ENCODE data around the gene CAMTA1. TPM values are rescaled to one million over a fixed set of nuclear protein-coding genes. Genes with fewer than 3 reads are reported as not detected.

CAMTA1 gene
- total RNA-seq, 1 experiment from 2014 or later, result 118 TPM

GRCh38 chr1:6998267-6998666 is 213.0 kb downstream of the CAMTA1 start:
- no peak overlapping the region for H2AFZ ChIP-seq (ENCODE audit: low read length)
- no peak overlapping the region for H3K9ac ChIP-seq (ENCODE audit: low read length)
- peaks cover 2% of the 10 kb centered on the region; the same call in 1 of the 2 replicates for H3K9me3 ChIP-seq (ENCODE audit: low read length)
- H3K4me2 ChIP-seq (ENCODE audit: low read depth, low read length, poor library complexity, severe bottlenecking), result no peak overlapping the region
- peaks cover 4% of the 10 kb centered on the region; the same call in 1 of the 2 replicates for H4K20me1 ChIP-seq (ENCODE audit: insufficient read depth, low read depth, low read length)
- H3K27ac ChIP-seq (ENCODE audit: low read length), result no peak overlapping the region
- no peak for DNase-seq
- H3K9me2 ChIP-seq (replicated peaks; ENCODE audit: insufficient read depth, low read length), result no peaks in the 10 kb centered on the region
- no peaks in the 10 kb centered on the region for H3K36me3 ChIP-seq (ENCODE audit: insufficient read depth, low read length)
- H3K27me3 ChIP-seq (ENCODE audit: low read length), result no peaks in the 10 kb centered on the region
- H3K4me1 ChIP-seq (ENCODE audit: low read length), result peaks cover 20% of the 10 kb centered on the region
- H3K79me2 ChIP-seq (ENCODE audit: low read length), result no peaks in the 10 kb centered on the region
- H3K4me3 ChIP-seq (ENCODE audit: low read length), result no peak overlapping the region

DNA sequence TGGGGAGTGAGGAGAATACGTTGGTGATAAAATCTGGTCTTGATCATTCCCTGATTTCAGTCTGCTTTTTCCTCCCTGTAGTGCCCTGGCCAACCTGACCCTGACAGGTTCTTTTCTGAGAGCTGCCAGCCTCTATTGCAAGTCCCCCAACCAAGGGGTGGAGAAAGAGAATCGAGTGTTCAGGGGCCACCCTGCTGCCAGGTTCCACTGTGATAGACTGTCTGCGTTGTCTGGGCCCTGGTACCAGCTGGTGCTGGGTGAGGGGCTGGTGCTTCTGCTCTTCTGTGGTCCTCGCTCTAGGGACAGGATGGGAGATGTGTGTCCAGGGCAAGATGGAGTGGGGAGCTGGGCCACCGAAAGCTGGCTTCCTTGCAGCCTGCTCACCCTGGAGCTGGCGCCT is 214.6 kb downstream of the CAMTA1 start:
- no peak overlapping the region for H2AFZ ChIP-seq (ENCODE audit: low read length)
- no peak for DNase-seq
- H3K9me3 ChIP-seq (ENCODE audit: low read length), result no peaks in the 10 kb centered on the region
- no peak overlapping the region for H3K9ac ChIP-seq (ENCODE audit: low read length)
- no peak overlapping the region for H3K4me3 ChIP-seq (ENCODE audit: low read length)
- H3K27me3 ChIP-seq (ENCODE audit: low read length), result no peaks in the 10 kb centered on the region
- no peaks in the 10 kb centered on the region for H3K79me2 ChIP-seq (ENCODE audit: low read length)
- no peak overlapping the region for H3K4me2 ChIP-seq (ENCODE audit: low read depth, low read length, poor library complexity, severe bottlenecking)
- H3K36me3 ChIP-seq (ENCODE audit: insufficient read depth, low read length), result no peaks in the 10 kb centered on the region
- no peaks in the 10 kb centered on the region for H3K9me2 ChIP-seq (replicated peaks; ENCODE audit: insufficient read depth, low read length)
- peaks cover 20% of the 10 kb centered on the region for H3K4me1 ChIP-seq (ENCODE audit: low read length)
- H3K27ac ChIP-seq (ENCODE audit: low read length), result no peak overlapping the region
- H4K20me1 ChIP-seq (ENCODE audit: insufficient read depth, low read depth, low read length), result peaks cover 4% of the 10 kb centered on the region; the same call in 1 of the 2 replicates

DNA sequence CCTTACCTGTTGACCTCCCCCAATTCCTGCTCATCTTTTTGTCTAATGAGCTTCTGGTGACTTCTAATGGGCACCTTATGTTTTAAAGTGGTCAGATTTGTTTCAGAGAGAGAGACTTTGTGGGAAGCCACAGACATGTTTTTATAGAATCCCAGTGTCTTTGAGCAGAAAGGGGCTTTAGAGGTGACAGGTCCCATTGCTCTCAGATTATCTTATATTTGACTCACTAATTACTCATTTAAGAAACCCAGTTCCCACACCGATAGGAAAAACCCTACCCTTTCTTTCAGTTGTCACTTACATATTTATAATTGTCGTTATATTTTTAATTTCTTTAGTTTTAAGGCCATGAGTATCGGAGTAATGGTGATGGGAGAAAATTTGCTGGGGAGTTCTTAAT is 215.5 kb downstream of the CAMTA1 start:
- H3K36me3 ChIP-seq (ENCODE audit: insufficient read depth, low read length), result no peaks in the 10 kb centered on the region
- DNase-seq, result no peak
- H3K4me3 ChIP-seq (ENCODE audit: low read length), result no peak overlapping the region
- peaks cover 4% of the 10 kb centered on the region; the same call in 1 of the 2 replicates for H4K20me1 ChIP-seq (ENCODE audit: insufficient read depth, low read depth, low read length)
- H3K79me2 ChIP-seq (ENCODE audit: low read length), result no peaks in the 10 kb centered on the region
- peaks cover 17% of the 10 kb centered on the region for H3K4me1 ChIP-seq (ENCODE audit: low read length)
- H3K4me2 ChIP-seq (ENCODE audit: low read depth, low read length, poor library complexity, severe bottlenecking), result no peak overlapping the region
- no peak overlapping the region for H3K9ac ChIP-seq (ENCODE audit: low read length)
- H3K27ac ChIP-seq (ENCODE audit: low read length), result no peak overlapping the region
- no peaks in the 10 kb centered on the region for H3K27me3 ChIP-seq (ENCODE audit: low read length)
- no peaks in the 10 kb centered on the region for H3K9me3 ChIP-seq (ENCODE audit: low read length)
- no peak overlapping the region for H2AFZ ChIP-seq (ENCODE audit: low read length)
- H3K9me2 ChIP-seq (replicated peaks; ENCODE audit: insufficient read depth, low read length), result no peaks in the 10 kb centered on the region

DNA sequence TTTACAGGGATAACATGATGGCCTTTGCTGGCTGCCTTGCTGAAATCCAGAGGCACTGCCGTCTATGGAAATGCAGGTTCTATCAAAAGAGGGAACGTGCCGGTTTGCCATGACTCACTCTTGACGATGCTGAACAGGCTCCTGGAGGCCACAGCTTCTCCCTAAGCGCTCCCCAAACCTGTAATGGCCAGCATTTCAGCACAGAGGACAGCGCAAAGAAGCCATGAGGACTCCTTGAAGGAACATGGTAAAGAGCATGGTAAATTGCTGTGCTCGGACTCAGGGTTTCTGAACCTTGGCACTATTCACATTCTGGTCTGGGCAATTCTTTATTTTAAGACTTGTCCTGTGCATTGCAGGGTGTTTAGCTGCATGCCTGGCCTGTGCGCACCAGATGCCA is 217.5 kb downstream of the CAMTA1 start:
- H4K20me1 ChIP-seq (ENCODE audit: insufficient read depth, low read depth, low read length), result peaks cover 11% of the 10 kb centered on the region; the same call in 1 of the 2 replicates

DNA sequence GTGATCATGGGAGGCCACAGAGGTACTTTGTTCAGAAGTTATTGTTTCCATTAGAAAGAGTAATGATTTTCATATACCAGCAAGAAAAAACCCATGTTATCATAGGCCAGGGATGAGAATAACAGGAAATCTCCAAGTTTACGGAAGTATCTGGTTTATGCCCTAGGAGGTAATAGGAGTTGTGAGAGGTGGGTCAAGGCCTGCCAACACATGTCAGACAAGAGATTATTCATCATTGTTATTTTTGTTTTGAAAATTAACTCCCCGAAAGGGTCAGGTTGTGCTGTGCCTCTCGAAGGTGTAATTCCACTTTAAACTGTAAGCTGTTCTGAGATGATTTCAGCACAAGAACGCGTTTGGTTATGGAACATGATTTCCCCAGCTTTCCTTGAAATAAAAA is 218.4 kb downstream of the CAMTA1 start:
- Histone ChIP-seq H3K4me2 (ENCODE audit: low read depth, low read length, poor library complexity, severe bottlenecking) (no peak overlapping the region), H3K36me3 (ENCODE audit: insufficient read depth, low read length) (no peaks in the 10 kb centered on the region), H4K20me1 (ENCODE audit: insufficient read depth, low read depth, low read length) (peaks cover 14% of the 10 kb centered on the region), H3K27me3 (ENCODE audit: low read length) (no peaks in the 10 kb centered on the region), H3K4me3 (ENCODE audit: low read length) (no peak overlapping the region), H2AFZ (ENCODE audit: low read length) (no peak overlapping the region), H3K9ac (ENCODE audit: low read length) (no peak overlapping the region), H3K9me3 (ENCODE audit: low read length) (no peaks in the 10 kb centered on the region), H3K79me2 (ENCODE audit: low read length) (no peaks in the 10 kb centered on the region), H3K4me1 (ENCODE audit: low read length) (no peaks in the 10 kb centered on the region), H3K27ac (ENCODE audit: low read length) (no peak overlapping the region), H3K9me2 (replicated peaks; ENCODE audit: insufficient read depth, low read length) (no peaks in the 10 kb centered on the region)
- DNase-seq, result no peak

More for the DNA sequence above, 217.5 kb downstream of the CAMTA1 start:
- no peak overlapping the region for H2AFZ ChIP-seq (ENCODE audit: low read length)
- H3K36me3 ChIP-seq (ENCODE audit: insufficient read depth, low read length), result no peaks in the 10 kb centered on the region
- no peaks in the 10 kb centered on the region for H3K9me3 ChIP-seq (ENCODE audit: low read length)
- H3K9ac ChIP-seq (ENCODE audit: low read length), result no peak overlapping the region
- no peaks in the 10 kb centered on the region for H3K4me1 ChIP-seq (ENCODE audit: low read length)
- H3K9me2 ChIP-seq (replicated peaks; ENCODE audit: insufficient read depth, low read length), result no peaks in the 10 kb centered on the region
- H3K27ac ChIP-seq (ENCODE audit: low read length), result no peak overlapping the region
- no peak overlapping the region for H3K4me3 ChIP-seq (ENCODE audit: low read length)
- no peaks in the 10 kb centered on the region for H3K27me3 ChIP-seq (ENCODE audit: low read length)
- DNase-seq, result no peak
- H3K4me2 ChIP-seq (ENCODE audit: low read depth, low read length, poor library complexity, severe bottlenecking), result no peak overlapping the region
- no peaks in the 10 kb centered on the region for H3K79me2 ChIP-seq (ENCODE audit: low read length)

DNA sequence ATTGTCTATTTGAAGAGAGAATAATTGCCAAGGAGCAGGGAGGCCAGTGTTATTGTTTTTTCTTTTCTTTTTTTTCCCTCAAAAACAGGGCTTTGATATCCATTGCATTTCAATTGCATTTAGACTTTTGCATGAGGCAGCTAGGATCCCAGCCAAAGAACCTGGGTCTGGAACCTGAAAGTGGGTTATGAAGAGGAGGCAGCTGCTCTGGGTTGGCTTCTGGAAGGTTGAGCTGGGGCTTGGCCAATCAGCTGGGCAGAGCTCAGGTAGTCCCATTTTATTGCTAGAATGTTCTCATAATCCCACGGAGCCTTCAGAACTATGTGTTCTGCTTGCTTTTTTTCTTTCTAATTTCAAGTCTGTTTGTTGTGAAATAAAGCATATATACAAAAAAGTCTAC is 218.9 kb downstream of the CAMTA1 start:
- no peak overlapping the region for H3K4me2 ChIP-seq (ENCODE audit: low read depth, low read length, poor library complexity, severe bottlenecking)
- H3K4me1 ChIP-seq (ENCODE audit: low read length), result no peaks in the 10 kb centered on the region
- DNase-seq, result no peak
- H3K36me3 ChIP-seq (ENCODE audit: insufficient read depth, low read length), result no peaks in the 10 kb centered on the region
- peaks cover 14% of the 10 kb centered on the region for H4K20me1 ChIP-seq (ENCODE audit: insufficient read depth, low read depth, low read length)
- H3K9ac ChIP-seq (ENCODE audit: low read length), result no peak overlapping the region
- no peaks in the 10 kb centered on the region for H3K27me3 ChIP-seq (ENCODE audit: low read length)
- H3K79me2 ChIP-seq (ENCODE audit: low read length), result no peaks in the 10 kb centered on the region
- H2AFZ ChIP-seq (ENCODE audit: low read length), result no peak overlapping the region
- H3K9me3 ChIP-seq (ENCODE audit: low read length), result no peaks in the 10 kb centered on the region
- H3K27ac ChIP-seq (ENCODE audit: low read length), result no peak overlapping the region
- H3K9me2 ChIP-seq (replicated peaks; ENCODE audit: insufficient read depth, low read length), result no peaks in the 10 kb centered on the region
- H3K4me3 ChIP-seq (ENCODE audit: low read length), result no peak overlapping the region

DNA sequence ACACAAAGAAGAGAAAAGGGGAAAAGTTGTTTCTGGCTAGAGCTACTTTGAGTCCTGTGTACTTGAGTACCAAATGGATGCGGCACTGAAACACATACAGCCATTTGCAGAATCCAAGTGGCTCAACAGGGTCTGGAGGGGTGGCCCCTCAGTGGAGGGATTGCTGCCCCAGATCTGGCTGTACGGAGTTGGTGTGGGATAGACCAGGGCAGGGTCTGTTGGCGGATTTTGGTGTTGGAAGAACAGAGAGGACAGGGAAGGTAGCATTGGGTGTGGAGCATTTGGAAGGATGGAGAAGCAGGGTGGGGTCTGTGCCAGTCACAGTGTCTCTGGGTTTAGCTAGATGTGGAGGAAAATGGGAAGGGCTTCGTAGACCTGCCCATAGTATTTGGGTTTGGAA is 220.5 kb downstream of the CAMTA1 start:
- H3K27me3 ChIP-seq (ENCODE audit: low read length), result no peaks in the 10 kb centered on the region
- no peak overlapping the region for H2AFZ ChIP-seq (ENCODE audit: low read length)
- H3K36me3 ChIP-seq (ENCODE audit: insufficient read depth, low read length), result no peaks in the 10 kb centered on the region
- no peak overlapping the region for H3K9ac ChIP-seq (ENCODE audit: low read length)
- no peaks in the 10 kb centered on the region for H3K4me1 ChIP-seq (ENCODE audit: low read length)
- peaks cover 14% of the 10 kb centered on the region for H4K20me1 ChIP-seq (ENCODE audit: insufficient read depth, low read depth, low read length)
- H3K9me3 ChIP-seq (ENCODE audit: low read length), result no peaks in the 10 kb centered on the region
- DNase-seq, result no peak
- H3K4me2 ChIP-seq (ENCODE audit: low read depth, low read length, poor library complexity, severe bottlenecking), result no peak overlapping the region
- H3K9me2 ChIP-seq (replicated peaks; ENCODE audit: insufficient read depth, low read length), result no peaks in the 10 kb centered on the region
- H3K79me2 ChIP-seq (ENCODE audit: low read length), result no peaks in the 10 kb centered on the region
- no peak overlapping the region for H3K4me3 ChIP-seq (ENCODE audit: low read length)
- no peak overlapping the region for H3K27ac ChIP-seq (ENCODE audit: low read length)

- Histone ChIP-seq H3K36me3 (ENCODE audit: insufficient read depth, low read length) (no peaks in the 10 kb centered on the region), H3K27ac (ENCODE audit: low read length) (no peak overlapping the region), H3K27me3 (ENCODE audit: low read length) (no peaks in the 10 kb centered on the region), H3K4me3 (ENCODE audit: low read length) (no peak overlapping the region), H3K4me2 (ENCODE audit: low read depth, low read length, poor library complexity, severe bottlenecking) (no peak overlapping the region), H4K20me1 (ENCODE audit: insufficient read depth, low read depth, low read length) (peaks cover 10% of the 10 kb centered on the region; the same call in 1 of the 2 replicates), H3K79me2 (ENCODE audit: low read length) (no peaks in the 10 kb centered on the region), H3K9me3 (ENCODE audit: low read length) (no peaks in the 10 kb centered on the region), H3K9me2 (replicated peaks; ENCODE audit: insufficient read depth, low read length) (no peaks in the 10 kb centered on the region), H3K4me1 (ENCODE audit: low read length) (no peaks in the 10 kb centered on the region), H2AFZ (ENCODE audit: low read length) (no peak overlapping the region), H3K9ac (ENCODE audit: low read length) (no peak overlapping the region)
- no peak for DNase-seq
These were observed 222.0 kb downstream of the CAMTA1 start for GRCh38 chr1:7006996-7007871.
